Retinal pigment epithelial cell (primary cell): ENCODE measurements around the gene ATG2B.
A peak's percentile ranks its signal among the peaks of the same experiment; 100 is the strongest.
"Not testable (repeated sequence)": the region's sequence is repeated elsewhere in the genome, so short reads cannot be mapped to it uniquely, and the experiment has no call there.

Source experiments
- DNase-seq: peaks from one replicate; pipeline ENCODE4 v3.0.0-alpha.2; 2010; ENCODE audit warnings: low read depth
- H3K4me3 ChIP-seq: 2 replicates; pipeline ENCODE4 v1.5.1; 2011; ENCODE audit warnings: mild to moderate bottlenecking, low read length, control low read depth, moderate library complexity
- CTCF ChIP-seq: conservative IDR thresholded peaks from 2 replicates; pipeline ENCODE4 v1.5.1; 2011; ENCODE audit warnings: low read depth, low read length, control low read depth, inconsistent platforms

ATG2B gene

GRCh38 chr14:96250485-96250884 lies 112.7 kb downstream of the ATG2B start:
- DNase-seq = no peak
- no peak for TF ChIP-seq CTCF
- H3K4me3 ChIP-seq = no peak overlapping the region

- DNase-seq = no peak
- no peak for TF ChIP-seq CTCF
These were observed 114.1 kb downstream of the ATG2B start for GRCh38 chr14:96249029-96249428.

GRCh38 chr14:96247031-96247430 lies 116.1 kb downstream of the ATG2B start:
- TF ChIP-seq CTCF = no peak
- no peak for DNase-seq
- H3K4me3 ChIP-seq = no peak overlapping the region

More at GRCh38 chr14:96249029-96249428, 114.1 kb downstream of the ATG2B start:
- H3K4me3 ChIP-seq = no peak overlapping the region

GRCh38 chr14:96246539-96246847 lies 116.6 kb downstream of the ATG2B start:
- H3K4me3 ChIP-seq = no peak overlapping the region
- DNase-seq = peak; percentile 70
- no peak for TF ChIP-seq CTCF

GRCh38 chr14:96245710-96246538 lies 117.2 kb downstream of the ATG2B start:
- DNase-seq = no peak
- no peak overlapping the region for H3K4me3 ChIP-seq
- TF ChIP-seq CTCF = peak; percentile 8

GRCh38 chr14:96245074-96245473 lies 118.1 kb downstream of the ATG2B start:
- DNase-seq, H3K4me3 ChIP-seq: not testable (repeated sequence)

GRCh38 chr14:96243785-96244184 lies 119.4 kb downstream of the ATG2B start:
- no peak overlapping the region for H3K4me3 ChIP-seq
- TF ChIP-seq CTCF = no peak
- no peak for DNase-seq
